HepG2 (cell line): ENCODE results near the gene PPP1R16B. TPM values are rescaled to one million over a fixed set of nuclear protein-coding genes. Genes with fewer than 3 reads are reported as not detected.

Experiments used
- ARNT2 ChIP-seq: sonication (generic); formaldehyde crosslinking; IDR thresholded peaks from 2 replicates; pipeline ENCODE4 v1.8.0; 2022; ENCODE audit warnings: mild to moderate bottlenecking, low read depth, missing genetic modification reagents, moderate library complexity
- GFI1 ChIP-seq: sonication (generic); formaldehyde crosslinking; IDR thresholded peaks from 2 replicates; pipeline ENCODE4 v1.5.0; 2020; ENCODE audit warnings: missing genetic modification reagents, mild to moderate bottlenecking, borderline replicate concordance
- GLMP ChIP-seq: sonication (generic); formaldehyde crosslinking; IDR thresholded peaks from 2 replicates; pipeline ENCODE4 v1.9.0; 2021; ENCODE audit warnings: missing genetic modification reagents, mild to moderate bottlenecking, borderline replicate concordance
- GTF3A ChIP-seq: sonication (generic); formaldehyde crosslinking; conservative IDR thresholded peaks from 2 replicates; pipeline ENCODE4 v1.4.0; 2020; ENCODE audit warnings: mild to moderate bottlenecking, missing genetic modification reagents
- HES4 ChIP-seq: sonication (generic); formaldehyde crosslinking; IDR thresholded peaks from 2 replicates; pipeline ENCODE4 v1.9.0; 2021; ENCODE audit warnings: mild to moderate bottlenecking, missing genetic modification reagents, borderline replicate concordance
- HMG20A ChIP-seq: IDR thresholded peaks from 2 replicates; pipeline ENCODE4 v1.6.1; 2016; ENCODE audit warnings: borderline replicate concordance
- HNF4G ChIP-seq, 2 experiments: sonication (generic) in 1 of 2; formaldehyde crosslinking in 1 of 2; IDR thresholded peaks; 2 replicates each; pipeline versions ENCODE4 v1.4.0 to v1.6.1; 2011 to 2020; ENCODE audit warnings: borderline replicate concordance in 2 of 2, low read depth in 2 of 2, mild to moderate bottlenecking in 2 of 2, low read length in 1 of 2, missing genetic modification reagents in 1 of 2, moderate library complexity in 1 of 2
- NFE2L2 ChIP-seq: fragments of 150-350 bp; IDR thresholded peaks from 2 replicates; pipeline ENCODE4 v1.6.1; 2014; ENCODE audit warnings: low read length
- NFRKB ChIP-seq: fragments of 450-650 bp; IDR thresholded peaks from 2 replicates; pipeline ENCODE4 v1.6.1; 2017
- RBM22 ChIP-seq: fragments of 200-400 bp; formaldehyde crosslinking; optimal IDR thresholded peaks from 2 replicates; pipeline ENCODE3; 2017; ENCODE audit warnings: mild to moderate bottlenecking, low read length, moderate library complexity
- REPIN1 ChIP-seq: sonication (generic); formaldehyde crosslinking; IDR thresholded peaks from 2 replicates; pipeline ENCODE4 v1.8.0; 2022; ENCODE audit warnings: missing genetic modification reagents, low read depth, mild to moderate bottlenecking, borderline replicate concordance
- SMAD3 ChIP-seq: sonication (generic); formaldehyde crosslinking; IDR thresholded peaks from 2 replicates; pipeline ENCODE4 v1.4.0; 2020; ENCODE audit warnings: missing genetic modification reagents
- SRSF4 ChIP-seq: fragments of 200-400 bp; formaldehyde crosslinking; IDR thresholded peaks from one replicate; pipeline ENCODE4 v1.6.1; 2018; ENCODE audit warnings: mild to moderate bottlenecking, low read depth, low read length, moderate library complexity; ENCODE audit not compliant: poor library complexity, severe bottlenecking
- ZBTB34 ChIP-seq: sonication (generic); formaldehyde crosslinking; IDR thresholded peaks from 2 replicates; pipeline ENCODE4 v1.8.0; 2022; ENCODE audit warnings: mild to moderate bottlenecking, missing genetic modification reagents
- ZFP36 ChIP-seq: fragments of 150-350 bp; IDR thresholded peaks from 2 replicates; pipeline ENCODE4 v1.6.1; 2018; ENCODE audit warnings: borderline replicate concordance, low read length, low read depth; ENCODE audit not compliant: partially characterized antibody
- ZNF256 ChIP-seq: sonication (generic); formaldehyde crosslinking; conservative IDR thresholded peaks from 2 replicates; pipeline ENCODE4 v1.4.0; 2020; ENCODE audit warnings: missing genetic modification reagents
- ZNF441 ChIP-seq: sonication (generic); formaldehyde crosslinking; IDR thresholded peaks from 2 replicates; pipeline ENCODE4 v1.7.0; 2021; ENCODE audit warnings: missing genetic modification reagents, borderline replicate concordance
- ZSCAN9 ChIP-seq: IDR thresholded peaks from 2 replicates; pipeline ENCODE4 v1.6.1; 2016; ENCODE audit warnings: borderline replicate concordance
- polyA plus RNA-seq, 8 experiments: library from polyadenylated mRNA; depleted of rRNA in 3 of 8; stranded (reverse) in 7 of 8; unstranded in 1 of 8; fragments of >200 nt; fragmentation: Illumina TruSeq in 4 of 8; extraction: Trizol in 4 of 8; gene quantifications; 2 replicates each; pipeline versions ENCODE4 v1.2.1 to v1.2.3, GENCODE V29; 2011 to 2016; ENCODE audit warnings: low read depth in 4 of 8, missing spikeins in 1 of 8, mixed read lengths in 1 of 8; ENCODE audit not compliant: insufficient read depth in 1 of 8
- total RNA-seq, 5 experiments: library from RNA; depleted of rRNA; stranded (reverse); fragments of >200 nt; fragmentation: Illumina TruSeq; extraction: Trizol; gene quantifications; 2 replicates each; pipeline ENCODE4 v1.2.3, GENCODE V29; 2016; ENCODE audit warnings: low read depth in 1 of 5
- TF ChIP-seq, protein P1 (sequence below): sonication (generic); formaldehyde crosslinking; IDR thresholded peaks from 2 replicates; pipeline ENCODE4 v1.8.0; 2022; ENCODE audit warnings: missing genetic modification reagents, mild to moderate bottlenecking, moderate library complexity, borderline replicate concordance
- TF ChIP-seq, protein P2 (sequence below): sonication (generic); formaldehyde crosslinking; IDR thresholded peaks from 2 replicates; pipeline ENCODE4 v1.5.0; 2020; ENCODE audit warnings: missing genetic modification reagents
- TF ChIP-seq, protein P3 (sequence below): sonication (generic); formaldehyde crosslinking; IDR thresholded peaks from 2 replicates; pipeline ENCODE4 v1.4.0; 2020; ENCODE audit warnings: missing genetic modification reagents

Gene PPP1R16B
- total and polyA plus RNA-seq, 2 of the 13 experiments (the other 11 are each of a cell fraction or from before 2014, with no cell fraction given), result 0.02 to 0.11 TPM

DNA sequence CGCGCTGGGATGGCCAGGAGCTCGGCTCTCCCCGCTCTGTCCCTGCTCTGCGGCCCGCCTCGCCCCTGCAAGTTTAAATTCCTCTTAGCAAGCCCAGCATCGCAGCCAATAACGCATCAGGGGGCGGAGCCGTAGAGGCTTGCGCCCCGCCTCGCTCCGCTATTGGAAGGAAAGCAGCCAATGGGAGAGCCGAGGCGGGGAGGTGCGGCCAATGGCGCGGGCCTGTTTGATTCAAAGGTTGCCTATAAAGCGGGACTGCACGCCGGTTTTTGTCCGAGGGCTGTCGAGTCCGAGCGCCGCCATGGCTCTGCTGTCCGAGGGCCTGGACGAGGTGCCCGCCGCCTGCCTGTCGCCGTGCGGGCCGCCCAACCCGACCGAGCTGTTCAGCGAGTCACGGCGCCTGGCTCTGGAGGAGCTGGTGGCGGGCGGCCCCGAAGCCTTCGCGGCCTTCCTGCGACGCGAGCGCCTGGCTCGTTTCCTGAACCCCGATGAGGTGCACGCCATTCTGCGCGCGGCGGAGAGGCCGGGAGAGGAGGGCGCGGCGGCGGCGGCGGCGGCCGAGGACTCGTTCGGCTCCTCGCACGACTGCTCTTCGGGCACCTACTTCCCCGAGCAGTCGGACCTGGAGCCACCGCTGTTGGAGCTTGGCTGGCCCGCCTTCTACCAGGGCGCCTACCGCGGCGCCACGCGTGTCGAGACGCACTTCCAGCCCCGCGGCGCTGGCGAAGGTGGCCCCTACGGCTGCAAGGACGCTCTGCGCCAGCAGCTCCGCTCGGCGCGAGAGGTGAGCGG, 120.8 kb downstream of the PPP1R16B start, which contains the start of gene FAM83D (continued):
- TF ChIP-seq GLMP (CRISPR knock-in tag) (no peak), ARNT2 (CRISPR knock-in tag) (peak; percentile 99), HES4 (CRISPR knock-in tag) (peak; percentile 83), NFRKB (no peak), ZSCAN9 (CRISPR knock-in tag) (peak; percentile 80; the same call in 1 of the 2 replicates), HNF4G (IDR thresholded peaks at IDR 0.05; ENCODE audit: borderline replicate concordance, low read depth, low read length) (peak; percentile 79), HNF4G (CRISPR knock-in tag; IDR thresholded peaks at IDR 0.05; ENCODE audit: borderline replicate concordance, low read depth) (peak; percentile 86), ZBTB34 (CRISPR knock-in tag) (peak; percentile 93), SMAD3 (peak; percentile 91), ZNF256 (peak; percentile 87; the same call in 1 of the 2 replicates), HMG20A (CRISPR knock-in tag) (0 out of 2 replicates have a peak, but pooled peaks have one; percentile 2), ZFP36 (no peak), ZNF441 (CRISPR knock-in tag) (peak; percentile 89), NFE2L2 (no peak), SRSF4 (peak; percentile 83), GFI1 (CRISPR knock-in tag) (peak; percentile 77; the same call in 1 of the 2 replicates), GTF3A (CRISPR knock-in tag) (peak; percentile 75; the same call in 1 of the 2 replicates), RBM22 (no peak), REPIN1 (CRISPR knock-in tag) (peak; percentile 99)
- TF ChIP-seq, protein P1, sequence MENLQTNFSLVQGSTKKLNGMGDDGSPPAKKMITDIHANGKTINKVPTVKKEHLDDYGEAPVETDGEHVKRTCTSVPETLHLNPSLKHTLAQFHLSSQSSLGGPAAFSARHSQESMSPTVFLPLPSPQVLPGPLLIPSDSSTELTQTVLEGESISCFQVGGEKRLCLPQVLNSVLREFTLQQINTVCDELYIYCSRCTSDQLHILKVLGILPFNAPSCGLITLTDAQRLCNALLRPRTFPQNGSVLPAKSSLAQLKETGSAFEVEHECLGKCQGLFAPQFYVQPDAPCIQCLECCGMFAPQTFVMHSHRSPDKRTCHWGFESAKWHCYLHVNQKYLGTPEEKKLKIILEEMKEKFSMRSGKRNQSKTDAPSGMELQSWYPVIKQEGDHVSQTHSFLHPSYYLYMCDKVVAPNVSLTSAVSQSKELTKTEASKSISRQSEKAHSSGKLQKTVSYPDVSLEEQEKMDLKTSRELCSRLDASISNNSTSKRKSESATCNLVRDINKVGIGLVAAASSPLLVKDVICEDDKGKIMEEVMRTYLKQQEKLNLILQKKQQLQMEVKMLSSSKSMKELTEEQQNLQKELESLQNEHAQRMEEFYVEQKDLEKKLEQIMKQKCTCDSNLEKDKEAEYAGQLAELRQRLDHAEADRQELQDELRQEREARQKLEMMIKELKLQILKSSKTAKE, result no peak; the same call in 1 of the 2 replicates
- TF ChIP-seq, protein P2, sequence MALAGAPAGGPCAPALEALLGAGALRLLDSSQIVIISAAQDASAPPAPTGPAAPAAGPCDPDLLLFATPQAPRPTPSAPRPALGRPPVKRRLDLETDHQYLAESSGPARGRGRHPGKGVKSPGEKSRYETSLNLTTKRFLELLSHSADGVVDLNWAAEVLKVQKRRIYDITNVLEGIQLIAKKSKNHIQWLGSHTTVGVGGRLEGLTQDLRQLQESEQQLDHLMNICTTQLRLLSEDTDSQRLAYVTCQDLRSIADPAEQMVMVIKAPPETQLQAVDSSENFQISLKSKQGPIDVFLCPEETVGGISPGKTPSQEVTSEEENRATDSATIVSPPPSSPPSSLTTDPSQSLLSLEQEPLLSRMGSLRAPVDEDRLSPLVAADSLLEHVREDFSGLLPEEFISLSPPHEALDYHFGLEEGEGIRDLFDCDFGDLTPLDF (CRISPR knock-in tag), result peak; percentile 77
- TF ChIP-seq, protein P3, sequence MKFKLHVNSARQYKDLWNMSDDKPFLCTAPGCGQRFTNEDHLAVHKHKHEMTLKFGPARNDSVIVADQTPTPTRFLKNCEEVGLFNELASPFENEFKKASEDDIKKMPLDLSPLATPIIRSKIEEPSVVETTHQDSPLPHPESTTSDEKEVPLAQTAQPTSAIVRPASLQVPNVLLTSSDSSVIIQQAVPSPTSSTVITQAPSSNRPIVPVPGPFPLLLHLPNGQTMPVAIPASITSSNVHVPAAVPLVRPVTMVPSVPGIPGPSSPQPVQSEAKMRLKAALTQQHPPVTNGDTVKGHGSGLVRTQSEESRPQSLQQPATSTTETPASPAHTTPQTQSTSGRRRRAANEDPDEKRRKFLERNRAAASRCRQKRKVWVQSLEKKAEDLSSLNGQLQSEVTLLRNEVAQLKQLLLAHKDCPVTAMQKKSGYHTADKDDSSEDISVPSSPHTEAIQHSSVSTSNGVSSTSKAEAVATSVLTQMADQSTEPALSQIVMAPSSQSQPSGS (CRISPR knock-in tag), result peak; percentile 80; the same call in 1 of the 2 replicates
